COLO668 (cell line): ENCODE results near the gene HS2ST1.
"Not testable (repeated sequence)": the region's sequence is repeated elsewhere in the genome, so short reads cannot be mapped to it uniquely, and the experiment has no call there.

ENCODE experiments used
- DNase-seq: peaks from one replicate; lab custom pipeline; 2025; ENCODE audit not compliant: unreplicated experiment; lab: John Stamatoyannopoulos, UW

Gene HS2ST1

GRCh38 chr1:87056974-87057373, 142.5 kb downstream of the HS2ST1 start:
- DNase-seq, result no peak

- DNase-seq, result no peak
These were observed 143.9 kb downstream of the HS2ST1 start for GRCh38 chr1:87058343-87058649.

GRCh38 chr1:87061742-87062156, 147.3 kb downstream of the HS2ST1 start:
- no peak for DNase-seq

GRCh38 chr1:87062687-87063086, 148.3 kb downstream of the HS2ST1 start:
- no peak for DNase-seq

GRCh38 chr1:87064309-87064708, 149.9 kb downstream of the HS2ST1 start:
- DNase-seq, result no peak

GRCh38 chr1:87064986-87065385, 150.6 kb downstream of the HS2ST1 start:
- no peak for DNase-seq

GRCh38 chr1:87066708-87067107, 152.3 kb downstream of the HS2ST1 start:
- not testable (repeated sequence) for DNase-seq

GRCh38 chr1:87072411-87072810, 158.0 kb downstream of the HS2ST1 start:
- DNase-seq, result no peak

- no peak for DNase-seq
These were observed 158.5 kb downstream of the HS2ST1 start for GRCh38 chr1:87072904-87073303.

- no peak for DNase-seq
These were observed 159.8 kb downstream of the HS2ST1 start for GRCh38 chr1:87074001-87074795.

- DNase-seq, result no peak
These were observed 163.7 kb downstream of the HS2ST1 start for GRCh38 chr1:87077959-87078639.

GRCh38 chr1:87084244-87084836, 169.9 kb downstream of the HS2ST1 start:
- DNase-seq, result no peak

GRCh38 chr1:87086120-87086519, 171.7 kb downstream of the HS2ST1 start:
- DNase-seq, result no peak

GRCh38 chr1:87089070-87089736, 174.8 kb downstream of the HS2ST1 start:
- DNase-seq, result no peak

- DNase-seq, result no peak
These were observed 175.4 kb downstream of the HS2ST1 start for GRCh38 chr1:87089823-87090222.

GRCh38 chr1:87091425-87091824, 177.0 kb downstream of the HS2ST1 start:
- DNase-seq, result no peak

- DNase-seq, result no peak
These were observed 178.4 kb downstream of the HS2ST1 start for GRCh38 chr1:87092846-87093245.

- DNase-seq, result no peak
These were observed 178.9 kb downstream of the HS2ST1 start for GRCh38 chr1:87093286-87093685.

- DNase-seq, result no peak
These were observed 179.8 kb downstream of the HS2ST1 start for GRCh38 chr1:87094238-87094637.

- no peak for DNase-seq
These were observed 185.8 kb downstream of the HS2ST1 start for GRCh38 chr1:87100271-87100670.

GRCh38 chr1:87103074-87103473, 188.6 kb downstream of the HS2ST1 start:
- DNase-seq, result no peak

- no peak for DNase-seq
These were observed 189.7 kb downstream of the HS2ST1 start for GRCh38 chr1:87104140-87104539.
